Parathyroid adenoma (tissue), 2 donors: ENCODE measurements around the gene CACNG5.

Experiments used
- H2AFZ ChIP-seq: fragments of 300-600 bp; sonication (generic); one replicate; pipeline ENCODE4 v1.7.0; 2017; ENCODE audit warnings: antibody characterized with exemption, mild to moderate bottlenecking
- H3K27ac ChIP-seq: fragments of 300-600 bp; sonication (generic); one replicate; pipeline ENCODE4 v1.7.0; 2017
- H3K27me3 ChIP-seq: fragments of 300-600 bp; sonication (generic); one replicate; pipeline ENCODE4 v1.7.0; 2017; ENCODE audit warnings: low read length; ENCODE audit not compliant: control insufficient read depth, insufficient read depth
- H3K36me3 ChIP-seq: fragments of 300-600 bp; sonication (generic); one replicate; pipeline ENCODE4 v1.7.0; 2017; ENCODE audit warnings: low read length; ENCODE audit not compliant: control insufficient read depth, insufficient read depth
- H3K4me1 ChIP-seq: fragments of 300-600 bp; sonication (generic); one replicate; pipeline ENCODE4 v1.7.0; 2017; ENCODE audit warnings: control low read depth
- H3K4me2 ChIP-seq: fragments of 300-600 bp; sonication (generic); one replicate; pipeline ENCODE4 v1.7.0; 2017; ENCODE audit warnings: low read length
- H3K4me3 ChIP-seq: fragments of 300-600 bp; sonication (generic); one replicate; pipeline ENCODE4 v1.7.0; 2017; ENCODE audit warnings: low read depth, low read length
- H3K79me2 ChIP-seq: fragments of 300-600 bp; sonication (generic); one replicate; pipeline ENCODE4 v1.7.0; 2017; ENCODE audit warnings: control low read depth
- H3K9ac ChIP-seq: fragments of 300-600 bp; sonication (generic); one replicate; pipeline ENCODE4 v1.7.0; 2017; ENCODE audit warnings: mild to moderate bottlenecking
- H3K9me3 ChIP-seq: fragments of 300-600 bp; sonication (generic); one replicate; pipeline ENCODE4 v1.7.0; 2017; ENCODE audit warnings: low read length; ENCODE audit not compliant: control insufficient read depth
- TF ChIP-seq, protein P1 (sequence below): fragments of 300-600 bp; sonication (generic); IDR thresholded peaks from one replicate; pipeline ENCODE4 v1.7.0; 2017; ENCODE audit warnings: antibody characterized with exemption, mild to moderate bottlenecking
- donor health status: primary hyperparathyroidism.

CACNG5 gene

DNA sequence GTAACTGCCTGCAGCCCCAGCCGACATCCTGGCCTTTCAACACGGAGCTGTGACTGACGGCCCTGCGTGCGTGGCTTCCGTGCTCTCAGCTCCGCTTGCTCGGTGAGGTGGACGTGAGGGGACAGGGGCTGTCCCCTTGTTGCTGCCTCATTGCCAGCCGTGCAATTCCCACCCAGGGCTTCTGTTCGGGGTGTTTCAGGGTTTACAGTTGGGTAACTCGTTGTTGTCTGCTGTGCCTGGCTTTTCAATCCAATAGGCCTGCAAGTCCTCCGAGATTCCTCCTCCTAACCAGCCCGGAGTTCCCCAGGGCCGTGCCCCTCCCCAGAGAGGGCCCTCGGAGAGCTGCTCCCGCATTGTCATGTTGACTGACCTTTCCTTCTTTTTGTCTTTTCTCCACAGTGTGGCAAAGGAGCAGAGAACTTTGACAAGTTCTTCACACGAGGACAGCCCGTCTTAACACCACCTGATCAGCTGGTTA, 31.4 kb upstream of the CACNG5 start:
- H3K27ac ChIP-seq: no peak overlapping the region
- no peaks in the 10 kb centered on the region for H3K9me3 ChIP-seq
- no peak overlapping the region for H3K4me3 ChIP-seq
- H3K36me3 ChIP-seq: no peaks in the 10 kb centered on the region
- H3K4me2 ChIP-seq: no peak overlapping the region
- TF ChIP-seq, protein P1, sequence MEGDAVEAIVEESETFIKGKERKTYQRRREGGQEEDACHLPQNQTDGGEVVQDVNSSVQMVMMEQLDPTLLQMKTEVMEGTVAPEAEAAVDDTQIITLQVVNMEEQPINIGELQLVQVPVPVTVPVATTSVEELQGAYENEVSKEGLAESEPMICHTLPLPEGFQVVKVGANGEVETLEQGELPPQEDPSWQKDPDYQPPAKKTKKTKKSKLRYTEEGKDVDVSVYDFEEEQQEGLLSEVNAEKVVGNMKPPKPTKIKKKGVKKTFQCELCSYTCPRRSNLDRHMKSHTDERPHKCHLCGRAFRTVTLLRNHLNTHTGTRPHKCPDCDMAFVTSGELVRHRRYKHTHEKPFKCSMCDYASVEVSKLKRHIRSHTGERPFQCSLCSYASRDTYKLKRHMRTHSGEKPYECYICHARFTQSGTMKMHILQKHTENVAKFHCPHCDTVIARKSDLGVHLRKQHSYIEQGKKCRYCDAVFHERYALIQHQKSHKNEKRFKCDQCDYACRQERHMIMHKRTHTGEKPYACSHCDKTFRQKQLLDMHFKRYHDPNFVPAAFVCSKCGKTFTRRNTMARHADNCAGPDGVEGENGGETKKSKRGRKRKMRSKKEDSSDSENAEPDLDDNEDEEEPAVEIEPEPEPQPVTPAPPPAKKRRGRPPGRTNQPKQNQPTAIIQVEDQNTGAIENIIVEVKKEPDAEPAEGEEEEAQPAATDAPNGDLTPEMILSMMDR: no peak
- no peak overlapping the region for H3K9ac ChIP-seq
- H3K79me2 ChIP-seq: no peaks in the 10 kb centered on the region
- no peaks in the 10 kb centered on the region for H3K4me1 ChIP-seq
- H3K27me3 ChIP-seq: no peaks in the 10 kb centered on the region
- H2AFZ ChIP-seq: no peak overlapping the region

DNA sequence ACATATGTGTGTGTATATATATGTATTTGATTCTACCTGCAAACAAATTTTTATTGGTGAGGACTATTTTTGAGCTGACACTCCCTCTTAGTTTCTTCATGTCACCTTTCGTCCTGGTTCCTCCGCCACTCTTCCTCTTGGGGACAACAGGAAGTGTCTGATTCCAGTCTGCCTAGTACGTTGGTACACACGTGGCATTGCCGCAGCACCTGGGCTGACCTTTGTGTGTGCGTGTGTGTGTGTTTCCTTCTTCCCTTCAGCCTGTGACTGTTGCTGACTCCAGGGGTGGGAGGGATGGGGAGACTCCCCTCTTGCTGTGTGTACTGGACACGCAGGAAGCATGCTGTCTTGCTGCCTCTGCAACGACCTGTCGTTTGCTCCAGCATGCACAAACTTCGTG, 29.4 kb upstream of the CACNG5 start:
- Histone ChIP-seq H3K27ac (no peak overlapping the region), H3K4me1 (no peaks in the 10 kb centered on the region), H3K79me2 (no peaks in the 10 kb centered on the region), H3K27me3 (no peaks in the 10 kb centered on the region), H2AFZ (no peak overlapping the region), H3K4me3 (no peak overlapping the region), H3K4me2 (no peak overlapping the region), H3K9ac (no peak overlapping the region), H3K9me3 (no peaks in the 10 kb centered on the region), H3K36me3 (no peaks in the 10 kb centered on the region)
- TF ChIP-seq, protein P1: no peak

DNA sequence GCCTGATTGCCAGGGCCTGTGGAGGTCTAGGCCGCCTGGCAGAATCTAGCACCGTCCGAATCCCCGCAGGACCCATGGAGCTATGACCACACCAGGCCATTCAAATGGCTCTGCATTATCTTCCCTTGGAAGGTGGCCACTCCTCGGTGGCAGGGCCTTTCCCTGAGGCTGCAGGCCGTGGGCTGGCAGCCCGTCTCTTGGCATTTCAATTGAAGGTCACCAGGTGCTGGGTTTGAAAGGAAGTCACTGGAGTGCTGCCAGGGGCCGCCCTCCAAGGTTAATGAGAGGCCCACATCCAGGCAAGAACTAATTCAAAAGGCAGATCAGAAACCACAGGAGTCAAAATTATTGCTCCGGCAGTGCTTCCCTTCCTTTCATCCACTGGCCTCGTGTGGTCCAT, 27.7 kb upstream of the CACNG5 start:
- TF ChIP-seq, protein P1: no peak
- Histone ChIP-seq H3K9ac (no peak overlapping the region), H3K4me3 (no peak overlapping the region), H3K4me1 (no peaks in the 10 kb centered on the region), H3K27me3 (no peaks in the 10 kb centered on the region), H3K36me3 (no peaks in the 10 kb centered on the region), H2AFZ (no peak overlapping the region), H3K79me2 (no peaks in the 10 kb centered on the region), H3K4me2 (no peak overlapping the region), H3K9me3 (no peaks in the 10 kb centered on the region), H3K27ac (no peak overlapping the region)

DNA sequence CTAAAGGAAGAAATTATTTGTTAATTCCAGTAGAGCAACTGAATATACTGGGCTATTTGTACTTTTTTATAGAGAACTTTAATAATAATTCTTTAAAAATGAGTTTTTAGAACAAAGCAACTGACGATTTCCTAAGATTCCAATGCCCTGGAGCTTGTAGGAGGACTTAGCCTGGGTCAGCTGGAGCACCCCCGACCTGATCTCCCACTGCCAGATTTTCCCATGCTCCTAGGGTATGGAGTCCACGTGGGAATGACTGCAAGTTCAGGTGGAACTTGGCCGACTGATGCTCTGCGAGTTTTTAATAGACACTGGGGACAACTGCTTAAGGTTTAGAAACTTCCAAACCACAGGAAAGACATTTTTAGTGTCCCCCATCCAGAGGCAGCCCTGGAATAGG, 25.5 kb upstream of the CACNG5 start:
- Histone ChIP-seq H3K9me3 (no peaks in the 10 kb centered on the region), H3K36me3 (no peaks in the 10 kb centered on the region), H3K27me3 (no peaks in the 10 kb centered on the region), H3K27ac (no peak overlapping the region), H3K4me3 (no peak overlapping the region), H3K9ac (no peak overlapping the region), H3K4me1 (no peaks in the 10 kb centered on the region), H2AFZ (no peak overlapping the region), H3K4me2 (no peak overlapping the region), H3K79me2 (no peaks in the 10 kb centered on the region)
- TF ChIP-seq, protein P1: no peak

DNA sequence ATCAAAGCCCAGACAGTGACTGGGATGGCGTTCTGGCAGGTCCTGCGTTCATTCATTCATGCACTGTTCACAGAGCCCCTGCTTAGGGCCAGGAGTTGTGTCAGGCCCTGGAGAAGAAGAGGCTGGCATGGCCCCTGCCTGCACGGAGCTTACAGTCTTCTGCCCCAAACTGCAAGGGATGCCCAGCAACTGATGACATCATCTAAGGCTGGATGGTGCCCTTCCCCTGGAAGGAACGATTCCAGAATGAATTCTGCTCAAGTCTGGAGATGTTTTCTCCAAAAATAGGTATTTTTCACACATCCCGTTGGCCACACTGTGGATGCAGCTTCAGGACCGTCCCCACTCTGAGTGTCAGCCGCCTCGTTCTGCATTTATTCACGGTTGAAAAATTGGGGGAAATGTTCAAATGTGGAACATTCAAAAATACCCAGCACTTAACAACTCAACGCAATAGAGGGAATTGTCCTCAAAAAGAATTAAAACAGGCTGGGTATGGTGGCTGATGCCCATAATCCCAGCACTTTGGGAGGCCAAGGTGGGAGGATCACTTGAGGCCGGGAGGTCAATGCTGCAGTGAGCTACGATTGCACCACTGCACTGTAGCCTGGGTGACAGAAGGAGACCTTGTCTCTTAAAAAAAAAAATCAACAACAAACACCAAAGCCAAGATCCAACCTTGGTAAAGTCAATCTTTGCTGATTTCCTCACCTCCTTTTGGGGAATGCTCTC, 23.8 kb upstream of the CACNG5 start:
- Histone ChIP-seq H2AFZ (no peak overlapping the region), H3K9me3 (no peaks in the 10 kb centered on the region), H3K4me3 (no peak overlapping the region), H3K36me3 (no peaks in the 10 kb centered on the region), H3K4me1 (no peaks in the 10 kb centered on the region), H3K9ac (no peak overlapping the region), H3K4me2 (no peak overlapping the region), H3K27ac (no peak overlapping the region), H3K27me3 (no peaks in the 10 kb centered on the region), H3K79me2 (no peaks in the 10 kb centered on the region)
- TF ChIP-seq, protein P1: no peak
